ENCODE results near the gene VWA8.

Gene VWA8

DNA sequence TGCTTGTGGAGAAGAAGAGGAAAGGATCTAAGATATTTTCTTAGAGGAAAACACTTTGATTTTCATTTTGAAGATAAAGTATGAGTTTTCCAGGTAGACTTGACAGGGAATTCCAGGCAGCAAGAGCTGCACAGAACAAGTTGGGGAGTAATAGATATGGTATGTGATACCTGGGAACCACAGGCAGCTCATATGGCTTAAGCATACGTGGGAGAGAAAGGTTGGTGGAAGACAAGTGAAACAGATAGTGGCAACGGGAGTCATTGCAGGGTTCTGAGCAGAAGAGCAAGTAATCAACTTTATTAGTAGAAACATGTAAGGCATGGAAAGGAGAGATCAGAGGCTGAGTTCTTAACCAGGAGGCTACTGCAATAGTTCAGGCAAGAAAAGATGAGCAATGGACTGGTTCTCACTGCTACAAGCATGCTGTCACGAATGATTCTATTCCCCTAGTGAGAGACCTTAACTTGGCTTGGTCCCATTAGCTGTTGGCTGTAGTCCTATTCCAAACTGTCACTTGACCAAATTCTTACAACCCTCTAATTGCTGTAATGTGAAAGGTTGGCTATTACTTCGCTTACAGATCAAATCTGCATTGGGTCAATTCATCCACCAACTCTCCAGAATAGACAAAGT, 217.9 kb downstream of the VWA8 start:
- DNase-seq (ENCODE audit: low spot score) = no peak

DNA sequence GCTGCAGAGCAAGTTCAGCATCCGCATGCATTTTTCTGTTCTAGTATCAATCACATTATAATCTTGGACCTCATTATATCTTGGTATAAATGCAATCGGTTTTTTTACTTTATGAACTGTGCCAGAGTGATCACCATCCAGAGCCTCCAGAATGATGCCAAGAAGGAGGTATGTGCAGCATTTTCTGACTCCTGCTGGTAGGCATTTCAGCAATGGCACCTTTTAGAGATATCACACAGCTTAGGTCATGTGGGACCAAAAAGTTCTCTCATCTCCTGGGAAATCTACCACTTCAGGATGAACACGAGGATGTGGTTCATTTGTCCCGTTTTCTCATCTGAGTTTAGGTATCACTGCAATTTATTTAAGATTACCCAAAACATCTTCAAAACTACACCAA, 220.4 kb downstream of the VWA8 start:
- DNase-seq (ENCODE audit: low spot score) = no peak

DNA sequence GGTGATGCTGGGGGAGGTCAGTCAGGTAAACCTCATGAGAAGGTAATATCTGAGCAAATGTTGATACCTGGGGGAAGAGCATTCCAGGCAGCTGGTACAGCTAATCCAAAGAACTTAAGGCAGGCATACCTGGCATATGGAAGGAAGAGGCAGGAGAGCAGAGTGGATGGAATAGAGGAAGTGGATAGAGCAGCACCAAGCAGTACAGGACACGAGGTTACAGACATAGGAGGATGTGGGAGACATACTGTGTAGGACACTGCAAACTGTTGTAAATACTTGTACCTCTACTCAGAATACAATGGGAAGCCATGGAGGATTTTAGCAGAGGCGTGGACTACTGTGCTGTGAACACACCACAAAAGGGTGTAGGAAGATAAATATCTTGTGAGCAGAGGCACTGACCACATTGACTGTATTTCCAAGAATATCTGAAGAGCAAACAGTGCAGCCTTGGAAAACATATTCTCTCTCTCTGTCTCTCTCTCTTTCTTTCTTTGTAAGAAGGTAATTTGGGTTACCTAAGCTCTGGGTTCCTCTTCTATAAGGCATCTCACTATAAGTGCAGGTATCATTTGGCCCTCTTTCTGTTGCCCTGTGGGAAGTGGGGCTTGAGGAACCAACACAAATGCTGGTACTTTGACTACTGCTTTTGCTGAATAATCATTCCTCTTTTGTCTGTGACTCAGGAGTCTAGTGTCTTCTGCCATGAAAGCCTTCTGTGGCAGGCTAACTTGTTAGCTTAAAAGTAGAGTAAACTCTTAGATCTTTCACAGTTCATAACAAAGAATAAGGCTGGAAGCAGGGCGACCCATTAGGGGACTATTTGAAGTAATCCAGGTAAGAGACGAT, 238.0 kb downstream of the VWA8 start:
- no peak for DNase-seq (ENCODE audit: low spot score)

DNA sequence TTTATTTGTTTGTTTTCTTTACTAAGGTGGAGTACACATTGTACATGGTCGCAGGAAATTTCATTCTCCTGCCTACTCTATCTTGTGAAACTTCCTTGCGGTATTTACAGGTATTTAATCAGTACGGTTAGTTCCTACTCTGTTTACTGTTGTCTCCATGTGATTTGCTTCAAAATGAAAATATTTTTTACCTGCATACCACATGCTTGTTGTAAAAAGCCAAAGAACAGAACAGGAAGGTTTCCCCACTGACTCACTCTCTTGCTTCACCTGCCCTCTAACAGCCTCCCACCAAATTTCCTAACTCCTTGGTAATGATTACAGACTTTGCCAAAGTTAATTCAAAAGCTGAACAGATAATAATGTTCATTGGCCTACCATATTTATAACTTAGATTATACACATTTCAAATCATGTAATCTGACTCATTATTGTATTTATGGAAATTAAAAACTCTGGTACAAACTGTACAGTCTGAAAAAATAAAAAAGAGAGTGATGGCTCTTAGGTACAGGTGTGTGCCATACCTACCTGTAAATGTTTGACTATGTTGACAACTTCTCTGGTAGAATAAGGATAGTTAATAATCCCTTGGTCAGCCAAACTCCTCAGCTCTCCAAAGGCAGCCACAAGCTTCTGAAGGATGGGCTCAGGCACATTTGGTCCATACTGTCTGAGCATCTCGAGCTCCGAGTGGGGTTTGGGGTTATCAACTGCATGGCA, 239.9 kb downstream of the VWA8 start:
- DNase-seq (ENCODE audit: low spot score) = no peak

DNA sequence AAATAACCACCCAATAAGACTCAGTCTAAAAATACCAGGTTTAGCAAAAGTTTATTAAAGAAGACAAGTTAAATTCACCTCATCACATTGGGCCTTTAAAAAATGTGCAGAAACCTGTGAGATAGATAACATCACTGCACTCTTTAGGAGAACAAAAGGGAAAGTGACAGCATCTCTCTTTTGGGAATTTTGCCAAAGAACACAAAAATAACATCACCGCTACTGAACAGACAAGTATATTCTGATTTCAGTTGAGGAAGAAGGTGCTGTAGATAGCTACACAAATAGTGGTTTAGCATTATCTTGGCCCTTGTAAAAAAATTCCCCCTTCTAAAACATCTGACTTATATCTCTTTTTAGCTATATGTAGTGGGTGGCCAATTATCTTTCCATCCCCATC, 244.7 kb downstream of the VWA8 start:
- DNase-seq (ENCODE audit: low spot score) = no peak

GRCh38 chr13:41713405-41713804, 247.5 kb downstream of the VWA8 start:
- no peak for DNase-seq (ENCODE audit: low spot score)

GRCh38 chr13:41710771-41711170, 250.1 kb downstream of the VWA8 start:
- no peak for DNase-seq (ENCODE audit: low spot score)

GRCh38 chr13:41709511-41709910, 251.4 kb downstream of the VWA8 start:
- DNase-seq (ENCODE audit: low spot score) = no peak

DNA sequence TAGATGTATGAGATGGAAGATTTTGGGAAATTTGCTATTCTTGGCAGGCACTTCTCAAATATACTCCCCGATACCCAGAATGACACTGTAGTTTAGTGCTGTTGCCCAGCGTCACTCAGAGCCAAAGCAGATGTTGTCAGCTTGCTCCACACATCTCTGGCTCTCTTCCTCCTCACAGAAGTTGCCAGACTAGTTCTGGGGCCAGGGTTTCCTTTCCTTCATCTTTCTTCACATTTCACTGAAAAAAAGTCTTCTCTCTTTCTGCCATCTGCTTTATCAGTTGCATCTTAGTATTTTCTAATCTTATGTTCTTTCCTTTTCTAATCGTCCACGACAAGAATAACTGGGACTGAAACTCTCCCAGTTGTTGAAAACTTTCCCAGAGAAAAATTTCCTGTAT, 252.2 kb downstream of the VWA8 start:
- no peak for DNase-seq (ENCODE audit: low spot score)

- DNase-seq (ENCODE audit: low spot score) = no peak
Observed at GRCh38 chr13:41707194-41707821, 253.6 kb downstream of the VWA8 start.

- no peak for DNase-seq (ENCODE audit: low spot score)
Observed at GRCh38 chr13:41706152-41706551, 254.8 kb downstream of the VWA8 start.

DNA sequence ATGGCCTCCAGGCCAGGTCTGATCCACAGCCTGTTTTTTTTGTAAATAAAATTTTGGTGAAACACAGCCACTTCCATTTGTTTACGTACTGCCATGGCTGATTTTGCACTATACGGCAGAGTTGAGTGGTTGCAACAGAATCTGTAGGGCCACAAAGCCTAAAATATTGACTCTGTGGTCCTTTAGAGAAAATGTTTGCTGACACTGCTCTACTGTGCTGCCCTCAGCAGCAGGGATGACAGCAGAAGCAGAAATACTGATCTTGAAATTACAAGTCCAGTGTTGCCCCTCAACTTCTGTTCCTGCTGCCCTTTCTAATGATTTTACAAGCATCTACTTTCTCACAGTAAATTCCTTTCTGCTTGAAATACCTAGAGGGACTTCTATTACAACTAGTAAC, 258.4 kb downstream of the VWA8 start:
- DNase-seq (ENCODE audit: low spot score) = no peak

DNA sequence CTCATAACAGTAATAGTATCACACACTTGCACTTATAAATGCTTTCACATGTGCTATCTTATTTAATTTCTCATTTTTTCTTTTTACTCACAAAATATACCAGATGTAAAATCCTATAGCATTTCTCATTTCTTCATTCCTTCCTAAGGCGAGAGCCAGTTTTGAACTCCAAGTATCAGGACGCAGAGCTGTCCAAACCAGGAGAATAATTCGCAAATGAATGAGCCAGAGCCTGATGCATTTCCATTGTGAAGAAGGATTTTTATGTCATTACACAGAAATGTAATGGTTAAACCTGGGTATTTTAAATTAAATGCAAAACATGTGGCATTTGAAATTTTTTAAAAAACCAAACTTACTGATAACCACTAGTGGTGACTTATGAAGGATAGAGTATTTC, 259.2 kb downstream of the VWA8 start:
- DNase-seq (ENCODE audit: low spot score) = no peak

DNA sequence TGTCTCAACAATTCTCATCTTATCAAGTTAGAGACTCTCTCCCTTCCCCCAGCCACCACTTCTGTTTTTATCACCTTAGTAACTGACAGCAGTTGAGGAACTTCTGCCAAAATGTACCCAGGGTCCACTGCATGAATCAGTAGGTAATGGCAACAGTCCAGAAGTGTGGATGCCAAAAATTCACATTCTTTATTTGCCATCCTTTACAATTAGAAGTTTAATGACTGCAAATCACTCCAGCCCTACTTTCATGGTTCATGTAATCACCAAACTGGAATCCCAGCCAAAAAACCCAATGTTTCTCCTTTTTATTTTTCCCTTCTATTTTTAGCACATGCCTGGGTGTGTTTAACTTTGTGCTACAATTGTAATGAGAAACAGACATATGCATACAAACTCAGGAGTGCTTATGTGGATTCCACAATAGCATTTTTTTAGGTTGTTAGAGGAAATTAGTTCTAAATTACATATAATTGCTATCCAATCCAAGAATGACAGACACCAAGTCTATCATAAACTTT, 260.1 kb downstream of the VWA8 start:
- DNase-seq (ENCODE audit: low spot score) = no peak

DNA sequence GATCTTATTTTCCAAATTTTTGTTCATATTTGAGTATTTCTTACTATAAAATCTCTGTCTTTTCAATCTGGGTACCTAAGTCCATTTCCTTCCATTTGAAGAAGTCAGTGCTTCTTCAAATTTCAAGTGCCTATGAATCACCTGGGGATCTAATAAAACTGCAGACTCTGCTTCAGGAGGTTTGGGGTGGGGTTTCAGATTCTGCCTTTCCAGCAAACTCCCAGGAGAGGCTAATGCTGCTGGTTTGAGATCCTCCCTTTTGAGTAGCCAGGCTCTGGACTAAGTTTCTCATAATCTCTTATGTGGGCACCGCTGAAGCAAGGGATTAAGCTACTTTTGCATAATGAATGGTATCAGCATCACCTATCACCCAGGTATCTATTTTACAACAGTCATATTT, 261.1 kb downstream of the VWA8 start:
- DNase-seq (ENCODE audit: low spot score) = no peak

DNA sequence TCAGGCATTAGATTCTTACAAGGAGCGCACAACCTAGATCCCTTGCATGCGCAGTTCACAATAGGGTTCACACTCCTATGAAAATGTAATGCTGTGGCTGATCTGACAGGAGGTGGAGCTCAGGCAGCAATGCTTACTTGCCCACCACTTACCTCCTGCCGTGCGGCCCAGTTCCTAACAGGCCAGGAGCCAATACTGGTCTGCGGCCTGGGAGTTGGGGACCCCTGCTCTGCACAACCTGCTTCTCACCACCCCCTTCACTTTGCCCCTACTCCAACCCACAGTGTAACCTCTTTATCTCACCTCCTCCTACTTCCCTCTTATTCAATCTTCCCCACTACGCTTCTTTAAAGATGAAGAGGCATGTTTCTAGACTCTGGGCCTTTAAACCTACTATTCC, 263.3 kb downstream of the VWA8 start:
- no peak for DNase-seq (ENCODE audit: low spot score)

GRCh38 chr13:41696163-41697003, 264.5 kb downstream of the VWA8 start:
- DNase-seq (ENCODE audit: low spot score) = no peak

DNA sequence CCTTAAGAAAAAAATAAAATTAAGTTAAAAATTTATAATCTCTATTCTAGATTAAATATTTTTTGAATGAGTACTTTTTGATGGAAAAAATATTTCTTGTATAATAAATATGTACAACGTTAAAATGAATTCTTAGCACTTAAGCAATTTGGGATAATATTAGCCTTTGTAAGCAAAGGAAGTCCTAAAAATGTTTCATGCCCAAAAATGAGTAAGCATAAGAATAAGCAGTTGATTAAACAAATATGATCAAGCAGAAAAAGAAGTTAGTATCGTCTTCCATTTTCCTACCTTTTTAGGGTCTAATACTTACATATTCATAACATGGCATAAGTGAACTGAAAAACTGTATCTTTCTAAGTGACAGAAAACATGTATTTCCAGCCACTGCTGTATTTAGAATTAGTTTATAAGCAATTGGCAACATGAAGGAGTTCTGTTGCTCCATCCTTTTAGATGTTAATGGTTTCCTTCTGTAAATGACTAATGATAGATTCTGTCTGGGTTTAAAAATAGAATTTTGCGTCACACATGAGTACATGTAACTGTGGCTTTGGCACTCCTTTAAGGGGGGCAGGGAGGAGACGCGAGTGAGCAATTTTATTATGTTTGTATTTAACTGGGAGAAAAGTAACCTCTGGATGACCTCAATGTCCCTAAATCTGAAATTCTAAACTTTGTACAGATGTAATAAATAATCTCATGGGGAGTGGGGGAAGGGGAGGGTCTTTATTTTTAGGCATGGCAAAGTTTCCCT, 266.2 kb downstream of the VWA8 start:
- DNase-seq (ENCODE audit: low spot score) = no peak

DNA sequence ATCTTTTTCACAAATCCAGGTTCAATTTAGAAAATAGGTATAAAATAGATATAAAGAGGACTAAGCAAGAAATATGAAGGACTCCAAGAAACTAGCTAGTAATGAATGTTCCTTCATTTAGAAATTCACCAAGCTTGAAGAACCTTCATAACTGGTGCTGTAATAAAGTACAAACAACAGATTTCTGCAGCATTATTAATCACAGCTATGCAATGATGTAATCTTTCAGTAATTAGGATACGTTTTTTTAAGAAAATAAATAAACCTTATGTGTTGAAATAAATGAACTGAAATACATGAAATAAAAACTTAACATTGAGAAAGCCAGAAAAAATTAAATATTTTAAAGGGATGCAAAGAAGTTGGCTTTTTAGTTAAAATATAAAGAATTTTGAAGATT, 267.5 kb downstream of the VWA8 start:
- no peak for DNase-seq (ENCODE audit: low spot score)

- DNase-seq (ENCODE audit: low spot score) = no peak
Observed at GRCh38 chr13:41691274-41691673, 269.6 kb downstream of the VWA8 start.

GRCh38 chr13:41682766-41683165, 278.1 kb downstream of the VWA8 start:
- DNase-seq (ENCODE audit: low spot score) = no peak
